HCT116 (cell line): ENCODE results near the gene SMARCB1. TPM values are rescaled to one million over a fixed set of nuclear protein-coding genes. Genes with fewer than 3 reads are reported as not detected.

ENCODE experiments used
- ATAC-seq: fragments of 200-7000 bp; cut with Tn5 transposase; 2 replicates; pipeline ENCODE4 v1.9.1; 2020; ENCODE audit warnings: mild to moderate bottlenecking, moderate library complexity
- BruUV-seq: library from RNA; stranded (reverse); fragments of 400-500 nt; replicated peaks from 2 replicates; lab custom pipeline; 2021; lab: Mats Ljungman, UMichigan
- CTCF ChIA-PET: fragments of 300-600 bp; sonication (Branson Sonifier 250); formaldehyde crosslinking; loops from one replicate; lab custom pipeline; 2021; ENCODE audit warnings: antibody characterized with exemption; lab: Charles Lee
- POLR2A ChIA-PET: fragments of 300-600, 350-600 bp; sonication (Branson Sonifier 250); formaldehyde crosslinking; loops from one replicate; lab custom pipeline; 2021; ENCODE audit warnings: antibody characterized with exemption; lab: Charles Lee
- RAD21 ChIA-PET, 2 experiments: fragments of 300-600 bp; sonication (Branson Sonifier 250); formaldehyde crosslinking; loops; one replicate each; lab custom pipeline; 2023; ENCODE audit warnings: low total read pairs in 2 of 2; ENCODE audit not compliant: uncharacterized antibody in 2 of 2, unreplicated experiment in 2 of 2, low non-redundant PET in 1 of 2; lab: Charles Lee
- DNase-seq: peaks from one replicate; pipeline ENCODE4 v3.0.0-alpha.2; 2010; ENCODE audit warnings: low read depth, low spot score
- H2AFZ ChIP-seq: fragments of 200-600 bp; shearing (Covaris generic), sonication (generic); 2 replicates; pipeline ENCODE4 v1.6.1; 2017; ENCODE audit warnings: low read depth, mixed run types, mixed read lengths, antibody characterized with exemption, low read length; ENCODE audit not compliant: poor library complexity, severe bottlenecking
- H3K27ac ChIP-seq: 2 replicates; pipeline ENCODE4 v1.5.1; 2012; ENCODE audit warnings: low read depth, low read length
- H3K27me3 ChIP-seq: fragments of 200-600 bp; sonication (generic); 2 replicates; pipeline ENCODE4 v1.6.1; 2016; ENCODE audit warnings: mixed run types, low read length, mixed read lengths; ENCODE audit not compliant: insufficient read depth
- H3K36me3 ChIP-seq, 2 experiments: fragments of 200-500 bp in 1 of 2; fragments of 200-600 bp in 1 of 2; sonication (Bioruptor generic) in 1 of 2; sonication (generic) in 1 of 2; 2 replicates each; pipeline versions ENCODE4 v1.5.1 to v1.6.1; 2014 to 2016; ENCODE audit warnings: low read length in 2 of 2, inconsistent platforms in 1 of 2, mixed read lengths in 1 of 2, mixed run types in 1 of 2; ENCODE audit not compliant: insufficient read depth in 2 of 2, control insufficient read depth in 1 of 2
- H3K4me1 ChIP-seq, 2 experiments: fragments of 200-600 bp in 1 of 2; sonication (generic) in 1 of 2; 2 replicates each; pipeline versions ENCODE4 v1.5.1 to v1.6.1; 2012 to 2017; ENCODE audit warnings: low read length in 2 of 2, inconsistent platforms in 1 of 2, mild to moderate bottlenecking in 1 of 2, mixed read lengths in 1 of 2, mixed run types in 1 of 2, moderate library complexity in 1 of 2; ENCODE audit not compliant: insufficient read depth in 2 of 2, control insufficient read depth in 1 of 2
- H3K4me2 ChIP-seq: fragments of 200-600 bp; sonication (generic); 2 replicates; pipeline ENCODE4 v1.6.1; 2017; ENCODE audit warnings: mixed run types, low read length, mixed read lengths
- H3K4me3 ChIP-seq, 2 experiments: fragments of 200-600 bp in 1 of 2; sonication (generic) in 1 of 2; replicated peaks in 1 of 2; 2 replicates each; pipeline ENCODE4 v1.5.1; 2011 to 2016; ENCODE audit warnings: low read length in 2 of 2, control low read depth in 1 of 2, low read depth in 1 of 2, mild to moderate bottlenecking in 1 of 2, mixed read lengths in 1 of 2, mixed run types in 1 of 2
- H3K79me2 ChIP-seq: fragments of 200-600 bp; sonication (generic); 2 replicates; pipeline ENCODE4 v1.6.1; 2017; ENCODE audit warnings: mild to moderate bottlenecking, mixed run types, low read length, moderate library complexity, mixed read lengths; ENCODE audit not compliant: insufficient read depth
- H3K9ac ChIP-seq: fragments of 200-600 bp; sonication (generic); 2 replicates; pipeline ENCODE4 v1.6.1; 2016; ENCODE audit warnings: low read length, mixed read lengths
- H3K9me2 ChIP-seq: fragments of 200-600 bp; sonication (generic), shearing (Covaris generic); 2 replicates; pipeline ENCODE4 v1.6.1; 2017; ENCODE audit warnings: mixed run types, mild to moderate bottlenecking, moderate library complexity; ENCODE audit not compliant: insufficient read depth
- H3K9me3 ChIP-seq, 2 experiments: fragments of 200-500 bp in 1 of 2; fragments of 200-600 bp in 1 of 2; sonication (Bioruptor generic) in 1 of 2; sonication (generic) in 1 of 2; 2 replicates each; pipeline ENCODE4 v1.6.1; 2014 to 2017; ENCODE audit warnings: low read length in 2 of 2, mixed read lengths in 2 of 2, inconsistent platforms in 1 of 2, low read depth in 1 of 2, mild to moderate bottlenecking in 1 of 2, mixed run types in 1 of 2, moderate library complexity in 1 of 2; ENCODE audit not compliant: control insufficient read depth in 1 of 2, insufficient read depth in 1 of 2
- H4K20me1 ChIP-seq: fragments of 200-600 bp; sonication (generic), shearing (Covaris generic); 2 replicates; pipeline ENCODE4 v1.6.1; 2017; ENCODE audit warnings: mixed run types, mild to moderate bottlenecking, moderate library complexity; ENCODE audit not compliant: insufficient read depth
- ATF3 ChIP-seq: IDR thresholded peaks from 2 replicates; pipeline ENCODE4 v1.6.1; 2012
- CEBPB ChIP-seq: IDR thresholded peaks from 2 replicates; pipeline ENCODE4 v1.6.1; 2012; ENCODE audit warnings: low read depth
- EGR1 ChIP-seq: IDR thresholded peaks from 2 replicates; pipeline ENCODE4 v1.6.1; 2012; ENCODE audit warnings: low read depth
- EZH2 ChIP-seq: fragments of 200-600 bp; sonication (generic); IDR thresholded peaks from 2 replicates; pipeline ENCODE4 v1.6.1; 2017; ENCODE audit warnings: antibody characterized with exemption, mixed run types
- EZH2phosphoT487 ChIP-seq: fragments of 200-600 bp; IDR thresholded peaks from 2 replicates; pipeline ENCODE4 v1.6.1; 2018; ENCODE audit warnings: antibody characterized with exemption, borderline replicate concordance
- FOSL1 ChIP-seq: IDR thresholded peaks from 2 replicates; pipeline ENCODE4 v1.6.1; 2012; ENCODE audit warnings: low read depth
- POLR2A ChIP-seq: IDR thresholded peaks from 2 replicates; pipeline ENCODE4 v1.7.0; 2011; ENCODE audit warnings: borderline replicate concordance; ENCODE audit not compliant: insufficient read depth, insufficient read length; ENCODE audit errors: extremely low read depth
- POLR2AphosphoS5 ChIP-seq: IDR thresholded peaks from 2 replicates; pipeline ENCODE4 v1.6.1; 2011; ENCODE audit warnings: mild to moderate bottlenecking, low read depth, low read length, moderate library complexity
- RAD21 ChIP-seq: IDR thresholded peaks from 2 replicates; pipeline ENCODE4 v1.6.1; 2012; ENCODE audit warnings: low read depth, mild to moderate bottlenecking
- REST ChIP-seq: IDR thresholded peaks from 2 replicates; pipeline ENCODE4 v1.6.1; 2012; ENCODE audit warnings: low read depth
- SIN3A ChIP-seq: IDR thresholded peaks from 2 replicates; pipeline ENCODE4 v1.6.1; 2012; ENCODE audit warnings: low read depth
- SP1 ChIP-seq: IDR thresholded peaks from 2 replicates; pipeline ENCODE4 v1.6.1; 2012; ENCODE audit warnings: low read depth
- SRF ChIP-seq: IDR thresholded peaks from 2 replicates; pipeline ENCODE4 v1.6.1; 2012; ENCODE audit warnings: low read depth
- YY1 ChIP-seq: IDR thresholded peaks from 2 replicates; pipeline ENCODE4 v1.6.1; 2011; ENCODE audit warnings: low read length, low read depth, moderate library complexity, mild to moderate bottlenecking; ENCODE audit not compliant: insufficient replicate concordance; ENCODE audit errors: extremely low read depth
- ZNF274 ChIP-seq: fragments of 200-500 bp; sonication (Bioruptor generic); IDR thresholded peaks from 2 replicates; pipeline ENCODE4 v1.6.1; 2014; ENCODE audit warnings: mild to moderate bottlenecking, low read depth, low read length, inconsistent platforms
- intact Hi-C: fragments of 100-400 bp; cut with micrococcal nuclease; formaldehyde crosslinking; loops from 2 replicates; pipeline ENCODE4 v1.10.0; 2022
- total RNA-seq: library from RNA; stranded (reverse); gene quantifications from one replicate; pipeline ENCODE4 v1.2.1, GENCODE V29; 2021; ENCODE audit not compliant: unreplicated experiment
- TF ChIP-seq, protein P1 (sequence below), 3 experiments: fragments of 200-600 bp in 1 of 3; sonication (generic) in 1 of 3; IDR thresholded peaks in 2 of 3; conservative IDR thresholded peaks in 1 of 3; 2 replicates each; pipeline ENCODE4 v1.5.1; 2012 to 2017; ENCODE audit warnings: low read depth in 2 of 3, low read length in 2 of 3, antibody characterized with exemption in 1 of 3, borderline replicate concordance in 1 of 3, control low read depth in 1 of 3, mild to moderate bottlenecking in 1 of 3, mixed read lengths in 1 of 3, mixed run types in 1 of 3, moderate library complexity in 1 of 3; ENCODE audit not compliant: insufficient read depth in 1 of 3
- TF ChIP-seq, protein P2 (sequence below): IDR thresholded peaks from 2 replicates; pipeline ENCODE4 v1.6.1; 2012
- TF ChIP-seq, protein P3 (sequence below): IDR thresholded peaks from 2 replicates; pipeline ENCODE4 v1.6.1; 2011; ENCODE audit warnings: mild to moderate bottlenecking, low read length, moderate library complexity; ENCODE audit not compliant: insufficient replicate concordance; ENCODE audit errors: extremely low read depth

Gene SMARCB1
- total RNA-seq, 1 experiment from 2014 or later: 101 TPM

GRCh38 chr22:23824476-23825245 lies 37.9 kb downstream of the SMARCB1 start:
- CTCF ChIA-PET: no interaction called here
- Histone ChIP-seq H3K9ac (no peak overlapping the region), H3K4me1 (no peaks in the 10 kb centered on the region), H3K9me3 (no peaks in the 10 kb centered on the region), H2AFZ (no peak overlapping the region), H3K36me3 (peaks cover 17 to 33% of the 10 kb centered on the region in 2 experiments; a peak in 3 of 4 replicates), H3K27ac (no peak overlapping the region; the same call in 1 of the 2 replicates), H4K20me1 (no peaks in the 10 kb centered on the region), H3K27me3 (no peaks in the 10 kb centered on the region), H3K9me2 (no peaks in the 10 kb centered on the region), H3K4me2 (no peak overlapping the region), H3K79me2 (no peaks in the 10 kb centered on the region), H3K4me3 (no peak overlapping the region)
- DNase-seq (no peak), ATAC-seq (no peak)
- RAD21 ChIA-PET: no interaction called here
- TF ChIP-seq REST (no peak), FOSL1 (no peak), RAD21 (no peak), CEBPB (no peak), SRF (no peak), EZH2phosphoT487 (no peak), EZH2 (no peak), SP1 (no peak), ZNF274 (no peak), POLR2A (no peak), POLR2AphosphoS5 (no peak), SIN3A (no peak), ATF3 (no peak), YY1 (no peak), EGR1 (no peak)
- TF ChIP-seq, protein P1, sequence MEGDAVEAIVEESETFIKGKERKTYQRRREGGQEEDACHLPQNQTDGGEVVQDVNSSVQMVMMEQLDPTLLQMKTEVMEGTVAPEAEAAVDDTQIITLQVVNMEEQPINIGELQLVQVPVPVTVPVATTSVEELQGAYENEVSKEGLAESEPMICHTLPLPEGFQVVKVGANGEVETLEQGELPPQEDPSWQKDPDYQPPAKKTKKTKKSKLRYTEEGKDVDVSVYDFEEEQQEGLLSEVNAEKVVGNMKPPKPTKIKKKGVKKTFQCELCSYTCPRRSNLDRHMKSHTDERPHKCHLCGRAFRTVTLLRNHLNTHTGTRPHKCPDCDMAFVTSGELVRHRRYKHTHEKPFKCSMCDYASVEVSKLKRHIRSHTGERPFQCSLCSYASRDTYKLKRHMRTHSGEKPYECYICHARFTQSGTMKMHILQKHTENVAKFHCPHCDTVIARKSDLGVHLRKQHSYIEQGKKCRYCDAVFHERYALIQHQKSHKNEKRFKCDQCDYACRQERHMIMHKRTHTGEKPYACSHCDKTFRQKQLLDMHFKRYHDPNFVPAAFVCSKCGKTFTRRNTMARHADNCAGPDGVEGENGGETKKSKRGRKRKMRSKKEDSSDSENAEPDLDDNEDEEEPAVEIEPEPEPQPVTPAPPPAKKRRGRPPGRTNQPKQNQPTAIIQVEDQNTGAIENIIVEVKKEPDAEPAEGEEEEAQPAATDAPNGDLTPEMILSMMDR (IDR thresholded peaks at IDR 0.05 in 2 of 3, conservative IDR thresholded peaks at IDR 0.05 in 1 of 3; ENCODE audit: borderline replicate concordance in 1 of 3, insufficient read depth in 1 of 3, low read depth in 2 of 3, low read length in 2 of 3): no peak
- TF ChIP-seq, protein P2, sequence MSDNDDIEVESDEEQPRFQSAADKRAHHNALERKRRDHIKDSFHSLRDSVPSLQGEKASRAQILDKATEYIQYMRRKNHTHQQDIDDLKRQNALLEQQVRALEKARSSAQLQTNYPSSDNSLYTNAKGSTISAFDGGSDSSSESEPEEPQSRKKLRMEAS: no peak
- TF ChIP-seq, protein P3, sequence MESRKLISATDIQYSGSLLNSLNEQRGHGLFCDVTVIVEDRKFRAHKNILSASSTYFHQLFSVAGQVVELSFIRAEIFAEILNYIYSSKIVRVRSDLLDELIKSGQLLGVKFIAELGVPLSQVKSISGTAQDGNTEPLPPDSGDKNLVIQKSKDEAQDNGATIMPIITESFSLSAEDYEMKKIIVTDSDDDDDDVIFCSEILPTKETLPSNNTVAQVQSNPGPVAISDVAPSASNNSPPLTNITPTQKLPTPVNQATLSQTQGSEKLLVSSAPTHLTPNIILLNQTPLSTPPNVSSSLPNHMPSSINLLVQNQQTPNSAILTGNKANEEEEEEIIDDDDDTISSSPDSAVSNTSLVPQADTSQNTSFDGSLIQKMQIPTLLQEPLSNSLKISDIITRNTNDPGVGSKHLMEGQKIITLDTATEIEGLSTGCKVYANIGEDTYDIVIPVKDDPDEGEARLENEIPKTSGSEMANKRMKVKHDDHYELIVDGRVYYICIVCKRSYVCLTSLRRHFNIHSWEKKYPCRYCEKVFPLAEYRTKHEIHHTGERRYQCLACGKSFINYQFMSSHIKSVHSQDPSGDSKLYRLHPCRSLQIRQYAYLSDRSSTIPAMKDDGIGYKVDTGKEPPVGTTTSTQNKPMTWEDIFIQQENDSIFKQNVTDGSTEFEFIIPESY: no peak
- intact Hi-C loops: no loop called here
- BruUV-seq: no TSS peak
- POLR2A ChIA-PET: no interaction called here
